HPDE6-E6E7 (cell line): ENCODE data around the gene RAB30.
A peak's percentile ranks its signal among the peaks of the same experiment; 100 is the strongest.
"Not testable (repeated sequence)": the region's sequence is repeated elsewhere in the genome, so short reads cannot be mapped to it uniquely, and the experiment has no call there.

Experiments used
- DNase-seq: peaks from one replicate; pipeline ENCODE4 v3.0.0; 2011; ENCODE audit warnings: missing footprints; ENCODE audit errors: extremely low spot score

RAB30 gene

DNA sequence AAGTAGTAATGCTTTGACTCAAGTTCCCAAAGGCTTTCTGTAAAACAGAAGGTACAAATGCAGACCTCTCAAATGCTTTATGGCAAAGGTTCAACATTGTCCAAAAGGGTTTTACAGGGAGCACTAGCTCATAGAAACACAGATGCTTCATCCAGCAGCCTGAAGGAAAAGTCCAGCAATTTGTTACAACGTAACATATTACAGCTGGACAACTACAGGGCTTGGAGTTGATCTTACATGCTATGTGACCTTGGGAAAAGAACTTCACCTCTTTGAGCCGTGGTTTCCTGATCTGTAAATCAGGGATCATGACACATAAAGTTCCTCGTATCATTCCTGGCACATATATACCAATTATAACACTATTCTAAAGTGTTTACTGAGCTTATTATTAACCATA is 85.3 kb downstream of the RAB30 start:
- no peak for DNase-seq

GRCh38 chr11:82981852-82982251 is 89.8 kb downstream of the RAB30 start:
- no peak for DNase-seq

- DNase-seq, result no peak
Measured at GRCh38 chr11:82980947-82981346, 90.8 kb downstream of the RAB30 start.

DNA sequence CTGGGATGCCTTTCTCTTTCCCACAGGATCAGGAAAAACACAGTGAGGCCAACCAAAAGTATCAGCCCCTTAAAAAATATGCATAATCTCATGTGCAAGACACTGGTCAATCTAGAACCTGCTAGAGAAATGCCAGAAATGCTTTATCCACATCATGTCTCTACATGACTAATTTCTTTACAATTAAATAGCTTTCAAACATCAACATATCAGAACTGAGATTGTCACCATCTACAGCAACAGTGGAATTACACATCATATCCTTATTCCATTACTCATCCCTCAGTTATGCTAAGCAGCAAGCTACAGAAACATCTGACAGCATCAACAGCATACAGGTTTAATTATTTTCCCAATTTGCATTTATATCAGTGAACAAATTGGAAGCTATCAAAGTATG is 91.4 kb downstream of the RAB30 start:
- peak; percentile 71 for DNase-seq

- no peak for DNase-seq
Measured at GRCh38 chr11:82979824-82980223, 91.9 kb downstream of the RAB30 start.

DNA sequence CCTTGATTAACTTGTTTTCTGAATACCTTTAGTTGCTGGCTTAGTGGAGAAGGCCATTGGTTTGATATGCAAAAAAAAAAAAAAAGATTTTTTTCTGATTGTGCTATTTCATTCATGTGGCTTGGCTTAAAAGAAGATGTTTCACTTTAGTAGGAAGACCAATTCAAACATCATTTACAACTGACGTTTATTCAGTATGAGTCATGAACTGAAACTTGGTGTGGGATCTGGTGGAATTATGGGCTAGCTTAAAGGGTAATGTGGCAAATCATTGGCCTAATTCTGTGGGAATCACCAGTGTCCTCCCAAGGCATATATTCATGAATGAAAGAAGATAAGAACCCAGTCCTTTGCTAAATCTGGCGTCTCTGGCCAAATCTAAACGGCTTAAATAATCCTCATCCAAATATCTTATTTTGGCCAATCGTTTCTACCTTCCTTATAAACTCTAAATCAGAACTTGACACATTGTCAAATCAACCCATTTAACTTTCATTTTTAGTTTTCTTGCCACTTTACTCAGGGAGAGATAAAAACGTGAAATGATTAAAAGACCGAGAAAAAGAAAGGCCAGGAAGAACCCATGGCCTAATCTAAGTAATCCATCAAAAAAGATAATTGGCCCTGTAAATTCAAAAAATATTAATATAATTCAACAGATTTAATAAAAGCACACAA is 93.1 kb downstream of the RAB30 start:
- no peak for DNase-seq

- DNase-seq, result no peak
Measured at GRCh38 chr11:82976786-82977185, 94.9 kb downstream of the RAB30 start.

- DNase-seq, result no peak
Measured at GRCh38 chr11:82975882-82976281, 95.8 kb downstream of the RAB30 start.

GRCh38 chr11:82974851-82975250 is 96.8 kb downstream of the RAB30 start:
- DNase-seq, result no peak

- DNase-seq, result no peak
Measured at GRCh38 chr11:82974135-82974534, 97.6 kb downstream of the RAB30 start.

DNA sequence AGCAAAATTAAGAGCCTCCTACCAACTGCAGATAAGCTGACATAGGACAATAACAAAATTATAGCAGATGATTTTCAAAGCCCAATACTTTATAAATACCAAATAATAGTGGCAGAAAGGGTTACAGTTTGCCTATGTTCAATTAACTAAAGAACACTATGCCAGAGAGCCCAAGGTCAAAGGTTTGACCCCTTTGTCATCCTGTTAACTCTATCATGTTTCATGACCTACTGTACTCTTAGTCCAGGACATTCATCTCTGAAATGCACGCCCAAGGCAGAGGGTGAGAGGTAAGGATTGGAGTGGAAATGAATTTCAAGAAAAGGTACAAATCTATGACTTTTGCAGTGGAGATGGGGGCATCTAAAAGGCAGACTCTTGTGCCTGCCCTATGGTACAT is 99.6 kb downstream of the RAB30 start:
- no peak for DNase-seq

DNA sequence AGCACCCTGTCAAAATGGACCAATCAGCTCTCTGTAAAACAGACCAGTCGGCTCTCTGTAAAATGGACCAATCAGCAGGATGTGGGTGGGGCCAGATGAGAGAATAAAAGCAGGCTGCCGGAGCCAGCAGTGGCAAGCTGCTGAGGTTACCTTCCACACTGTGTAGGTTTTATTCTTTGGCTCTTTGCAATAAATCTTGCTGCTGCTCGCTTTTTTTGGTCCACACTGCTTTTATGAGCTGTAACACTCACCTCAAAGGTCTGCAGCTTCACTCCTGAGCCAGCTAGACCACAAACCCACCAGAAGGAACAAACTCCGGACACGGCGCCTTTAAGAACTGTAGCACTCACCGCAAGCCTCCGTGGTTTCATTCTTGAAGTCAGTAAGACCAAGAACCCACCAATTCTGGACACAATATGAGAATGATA is 100.2 kb downstream of the RAB30 start:
- DNase-seq, result not testable (repeated sequence)

- DNase-seq, result not testable (repeated sequence)
Measured at GRCh38 chr11:82970507-82971083, 101.1 kb downstream of the RAB30 start.

DNA sequence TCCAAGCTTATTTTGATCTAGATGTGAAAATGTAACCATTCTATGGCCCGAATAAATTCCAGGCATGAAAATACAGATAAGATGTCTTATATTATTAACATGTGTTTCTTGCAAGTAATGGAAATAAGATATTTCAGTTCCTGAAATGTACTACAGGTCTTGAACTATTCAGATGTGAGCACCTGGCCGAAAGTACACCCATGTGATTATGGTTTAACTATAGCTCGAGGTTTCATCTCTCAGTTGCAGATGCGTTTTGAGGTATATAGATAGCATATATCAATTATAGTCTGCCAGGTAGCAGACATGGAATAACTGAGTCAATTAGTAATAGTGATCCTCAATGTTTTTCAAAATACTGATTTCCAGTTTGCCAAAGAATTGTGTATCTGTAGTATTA is 101.9 kb downstream of the RAB30 start:
- no peak for DNase-seq

DNA sequence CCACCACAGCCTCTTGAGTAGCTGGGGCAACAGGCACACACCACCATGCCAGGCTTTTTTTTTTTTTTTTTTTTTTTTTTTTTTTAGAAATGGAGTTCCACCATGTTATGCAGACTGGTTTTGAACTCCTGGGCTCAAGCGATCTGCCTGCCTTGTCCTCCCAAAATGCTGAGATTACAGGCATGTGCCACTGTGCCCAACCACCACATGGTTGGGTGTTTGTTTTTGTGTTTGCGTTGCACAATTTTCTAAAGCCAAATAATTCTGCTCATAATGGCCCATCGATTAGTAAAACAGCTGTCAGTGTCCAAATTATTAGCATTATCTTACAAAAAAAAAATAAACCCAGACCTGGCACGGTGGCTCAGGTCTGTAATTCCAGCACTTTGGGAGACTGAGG is 104.3 kb downstream of the RAB30 start:
- DNase-seq, result no peak

DNA sequence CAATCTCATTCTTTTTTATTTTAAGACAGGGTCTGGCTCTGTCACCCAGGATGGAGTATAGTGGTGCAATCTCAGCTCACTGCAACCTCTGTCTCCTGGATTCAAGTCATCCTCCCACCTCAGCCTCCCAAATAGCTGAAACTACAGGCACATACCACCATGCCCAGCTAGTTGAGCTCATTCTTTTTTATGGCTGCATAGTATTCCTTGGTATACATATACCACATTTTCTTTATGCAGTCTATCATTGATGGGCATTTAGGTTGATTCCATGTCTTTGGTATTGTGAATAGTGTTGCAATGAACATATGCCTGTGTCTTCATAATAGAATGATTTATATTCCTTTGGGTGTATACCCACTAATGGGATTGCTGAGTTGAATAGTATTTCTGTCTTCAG is 109.7 kb downstream of the RAB30 start:
- not testable (repeated sequence) for DNase-seq

DNA sequence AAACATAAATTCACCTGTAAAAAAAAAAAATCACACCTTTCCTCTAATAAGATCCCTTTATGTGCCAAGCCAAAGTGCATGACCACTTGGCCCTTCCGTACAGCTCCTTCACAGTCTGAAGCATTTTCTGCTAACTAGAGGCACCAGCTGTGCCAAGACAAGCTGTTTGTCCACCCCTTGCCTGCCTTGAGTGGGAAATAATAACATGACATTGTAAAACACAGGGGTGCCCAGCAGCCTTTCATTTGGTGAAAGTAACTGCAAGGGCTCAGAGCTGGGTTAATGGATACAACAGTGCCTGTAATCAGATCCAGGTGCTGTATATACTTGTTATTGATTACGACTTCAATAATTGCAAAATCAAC is 110.9 kb downstream of the RAB30 start:
- DNase-seq, result no peak

DNA sequence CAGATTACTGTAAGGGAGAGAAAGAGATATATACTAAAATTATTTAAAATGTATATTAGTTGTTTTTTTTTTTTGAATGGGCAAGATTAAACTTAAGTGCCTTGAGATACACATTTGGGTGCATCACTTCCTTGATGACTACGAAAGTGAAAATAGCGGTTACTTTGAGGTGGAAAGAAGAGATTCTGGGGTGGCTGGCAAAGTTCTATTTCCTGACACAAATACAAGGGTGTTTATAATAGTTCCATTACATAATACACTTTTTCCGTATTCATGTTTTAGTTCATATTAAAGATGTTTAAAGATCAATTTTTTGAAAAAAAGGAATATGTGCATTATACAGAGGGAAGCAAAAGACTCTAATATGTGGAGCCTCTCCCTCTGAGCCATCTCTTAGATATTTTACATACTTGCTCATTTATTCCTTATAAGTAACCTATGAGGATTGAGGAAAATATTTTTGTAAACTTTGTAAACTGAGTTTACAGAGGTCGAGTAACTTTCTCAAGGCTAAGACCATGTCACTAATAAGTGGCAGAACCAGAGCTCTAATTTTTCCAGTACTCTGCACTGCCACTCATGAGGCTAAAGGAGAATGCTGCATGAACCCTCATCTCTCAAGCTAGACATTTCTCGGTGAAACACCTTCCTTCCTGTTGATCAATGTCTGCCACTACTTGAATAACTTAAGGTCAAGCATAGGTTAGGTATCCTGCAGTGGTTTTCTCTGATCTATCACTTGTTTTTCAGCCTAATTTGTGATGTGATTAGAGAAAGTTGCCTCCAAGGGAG is 111.5 kb downstream of the RAB30 start:
- DNase-seq, result no peak

- DNase-seq, result not testable (repeated sequence)
Measured at GRCh38 chr11:82955736-82956453, 115.8 kb downstream of the RAB30 start.

- DNase-seq, result not testable (repeated sequence)
Measured at GRCh38 chr11:82950502-82950901, 121.2 kb downstream of the RAB30 start.

- no peak for DNase-seq
Measured at GRCh38 chr11:82949352-82949751, 122.3 kb downstream of the RAB30 start.

GRCh38 chr11:82945682-82946081 is 126.0 kb downstream of the RAB30 start:
- no peak for DNase-seq
